K562 (cell line): ENCODE results near the gene RREB1. TPM values are rescaled to one million over a fixed set of nuclear protein-coding genes. Genes with fewer than 3 reads are reported as not detected.

Experiments used
- ATAC-seq: fragments of 200-7000 bp; cut with Tn5 transposase; 3 replicates; pipeline ENCODE4 v1.9.1; 2020; ENCODE audit warnings: moderate library complexity
- BruUV-seq: library from RNA; stranded (reverse); fragments of 400-500 nt; replicated peaks from 2 replicates; lab custom pipeline; 2021; lab: Mats Ljungman, UMichigan
- CTCF ChIA-PET: fragments of 300-600 bp; formaldehyde crosslinking; extraction: SDS; loops from one replicate; lab custom pipeline; 2021; ENCODE audit warnings: low intra/inter-chr PET ratio; lab: Yijun Ruan, JAX
- POLR2A ChIA-PET: fragments of 300-600, 350-650 bp; sonication (Branson Sonifier 250); formaldehyde crosslinking; extraction: SDS; loops from one replicate; lab custom pipeline; 2021; ENCODE audit warnings: antibody characterized with exemption, inconsistent platforms; lab: Yijun Ruan, JAX
- DNase-seq, 4 experiments: peaks; one replicate each; pipeline versions ENCODE4 v3.0.0 to v3.0.0-alpha.2; 2011 to 2018; ENCODE audit warnings: low spot score in 3 of 4, mixed read lengths in 3 of 4; ENCODE audit errors: extremely low read depth in 1 of 4
- FAIRE-seq: peaks from 2 replicates; lab custom pipeline; 2011; peaks lifted over from hg19 to GRCh38; lab: Jason Lieb, UNC
- H2AFZ ChIP-seq: 2 replicates; pipeline ENCODE4 v1.6.0; 2011; ENCODE audit warnings: low read depth, low read length, control low read depth, inconsistent platforms
- H3K27ac ChIP-seq: fragments of 200-600 bp; 3 replicates; pipeline ENCODE4 v1.8.0; 2011; ENCODE audit warnings: low read depth, mild to moderate bottlenecking, control low read depth, inconsistent platforms, low read length, moderate library complexity, mixed read lengths; ENCODE audit errors: extremely low read depth
- H3K27me3 ChIP-seq, 2 experiments: fragments of 300-600 bp in 1 of 2; 2 replicates in 1 of 2; 3 replicates in 1 of 2; pipeline versions ENCODE4 v1.6.0 to v1.8.0; 2011; ENCODE audit warnings: inconsistent platforms in 2 of 2, low read length in 2 of 2, mild to moderate bottlenecking in 1 of 2, mixed read lengths in 1 of 2, moderate library complexity in 1 of 2; ENCODE audit not compliant: control insufficient read depth in 2 of 2, insufficient read depth in 2 of 2
- H3K36me3 ChIP-seq: fragments of 300-600 bp; 3 replicates; pipeline ENCODE4 v1.8.0; 2011; ENCODE audit warnings: mild to moderate bottlenecking, low read length, inconsistent platforms; ENCODE audit not compliant: control insufficient read depth, insufficient read depth
- H3K4me1 ChIP-seq, 2 experiments: fragments of 200-600 bp in 1 of 2; replicated peaks in 1 of 2; 2 replicates in 1 of 2; 3 replicates in 1 of 2; pipeline versions ENCODE4 v1.5.1 to v1.8.0; 2011; ENCODE audit warnings: inconsistent platforms in 2 of 2, low read length in 2 of 2, mild to moderate bottlenecking in 1 of 2, mixed read lengths in 1 of 2, moderate library complexity in 1 of 2; ENCODE audit not compliant: control insufficient read depth in 2 of 2, insufficient read depth in 2 of 2
- H3K4me2 ChIP-seq: 2 replicates; pipeline ENCODE4 v1.6.1; 2011; ENCODE audit warnings: low read length, control low read depth, inconsistent platforms, mixed read lengths; ENCODE audit not compliant: insufficient read depth
- H3K4me3 ChIP-seq: fragments of 200-600 bp; sonication (generic), shearing (Covaris generic); 2 replicates; pipeline ENCODE4 v1.5.1; 2016; ENCODE audit warnings: control low read depth, inconsistent platforms
- H3K79me2 ChIP-seq: fragments of 200-600 bp; 3 replicates; pipeline ENCODE4 v1.8.0; 2011; ENCODE audit warnings: low read length, inconsistent platforms; ENCODE audit not compliant: control insufficient read depth, insufficient read depth
- H3K9ac ChIP-seq, 2 experiments: 2 replicates each; pipeline versions ENCODE4 v1.6.0 to v1.6.1; 2011; ENCODE audit warnings: low read depth in 2 of 2, low read length in 2 of 2, control low read depth in 1 of 2, inconsistent platforms in 1 of 2, mild to moderate bottlenecking in 1 of 2, mixed read lengths in 1 of 2; ENCODE audit not compliant: insufficient read depth in 1 of 2
- H3K9me1 ChIP-seq: one replicate; pipeline ENCODE4 v1.6.0; 2011; ENCODE audit warnings: inconsistent platforms, mild to moderate bottlenecking, low read length, moderate library complexity; ENCODE audit not compliant: control insufficient read depth, insufficient read depth
- H3K9me3 ChIP-seq: replicated peaks from 2 replicates; pipeline ENCODE4 v1.5.1; 2011; ENCODE audit warnings: low read depth, low read length, inconsistent platforms; ENCODE audit not compliant: control insufficient read depth, insufficient read depth
- H4K20me1 ChIP-seq: replicated peaks from 2 replicates; pipeline ENCODE4 v1.6.1; 2011; ENCODE audit warnings: low read length, inconsistent platforms, mixed read lengths; ENCODE audit not compliant: control insufficient read depth, insufficient read depth
- FOXO4 ChIP-seq: fragments of 450-650 bp; formaldehyde crosslinking; IDR thresholded peaks from 2 replicates; pipeline ENCODE4 v1.4.0; 2020; ENCODE audit warnings: mild to moderate bottlenecking, moderate library complexity
- NR4A1 ChIP-seq, 2 experiments: fragments of 250-450 bp in 1 of 2; fragments of 450-650 bp in 1 of 2; sonication (Bioruptor Pico) in 1 of 2; IDR thresholded peaks; 2 replicates each; pipeline versions ENCODE4 v1.4.0 to v1.6.1; 2016 to 2020; ENCODE audit warnings: mild to moderate bottlenecking in 2 of 2, missing compliant biosample characterization in 1 of 2, missing genetic modification characterization in 1 of 2, moderate library complexity in 1 of 2
- POLR2AphosphoS5 ChIP-seq: IDR thresholded peaks from 2 replicates; pipeline ENCODE4 v1.6.1; 2011; ENCODE audit warnings: mild to moderate bottlenecking, low read depth, low read length, moderate library complexity; ENCODE audit not compliant: control insufficient read depth, insufficient read depth
- PYGO2 ChIP-seq: fragments of 450-650 bp; IDR thresholded peaks from 2 replicates; pipeline ENCODE4 v1.6.1; 2016; ENCODE audit warnings: mild to moderate bottlenecking, missing genetic modification characterization, moderate library complexity, missing compliant biosample characterization
- RUNX1 ChIP-seq: sonication (generic); IDR thresholded peaks from 2 replicates; pipeline ENCODE4 v1.6.1; 2016; ENCODE audit warnings: antibody characterized with exemption, low read depth
- SREBF1 ChIP-seq: fragments of 150-350 bp; IDR thresholded peaks from 2 replicates; pipeline ENCODE4 v1.6.1; 2014; ENCODE audit warnings: antibody characterized with exemption, low read depth, low read length, borderline replicate concordance
- STAT5A ChIP-seq: IDR thresholded peaks from 2 replicates; pipeline ENCODE4 v1.6.1; 2012; ENCODE audit warnings: low read length, inconsistent platforms, borderline replicate concordance
- VEZF1 ChIP-seq: fragments of 200-800 bp; sonication (Bioruptor generic); IDR thresholded peaks from 2 replicates; pipeline ENCODE4 v1.6.1; 2017; ENCODE audit warnings: missing genetic modification characterization, missing compliant biosample characterization
- ZNF24 ChIP-seq: fragments of 450-650 bp; IDR thresholded peaks from 2 replicates; pipeline ENCODE4 v1.6.1; 2016
- ZNF584 ChIP-seq: fragments of 200-800 bp; sonication (Bioruptor generic); IDR thresholded peaks from 2 replicates; pipeline ENCODE4 v1.6.1; 2016; ENCODE audit warnings: low read depth, mild to moderate bottlenecking, missing genetic modification characterization, missing compliant biosample characterization
- WGBS: fragments of 100-300 bp; shearing (Covaris generic); methylation state at CpG from one replicate; pipeline ENCODE4 v1.1.6; 2016; ENCODE audit warnings: low coverage, mixed read lengths; ENCODE audit not compliant: insufficient coverage; ENCODE audit errors: missing lambda C conversion rate; 5-methylcytosine and 5-hydroxymethylcytosine counted together
- in situ Hi-C: fragments of 300-500 bp; cut with MboI; formaldehyde crosslinking; loops from 4 replicates; pipeline ENCODE4 v1.15.0; 2018; ENCODE audit warnings: inconsistent platforms, mixed read lengths
- intact Hi-C: fragments of 100-400 bp; cut with micrococcal nuclease; formaldehyde crosslinking; loops from 2 replicates; pipeline ENCODE4 v1.14.2; 2022
- polyA plus RNA-seq, 8 experiments: library from polyadenylated mRNA; depleted of rRNA in 4 of 8; stranded (reverse) in 5 of 8; unstranded in 3 of 8; fragments of >200 nt; fragmentation: Nextera tagmentation in 2 of 8; fragmentation: Illumina TruSeq in 1 of 8; extraction: Ambion mirVana in 2 of 8; extraction: Trizol in 1 of 8; gene quantifications; 2 replicates each; pipeline versions ENCODE4 v1.2.1 to v1.2.3, GENCODE V29; 2011 to 2014; ENCODE audit warnings: inconsistent platforms in 1 of 8, missing spikeins in 1 of 8
- total RNA-seq, 7 experiments: library from RNA; depleted of rRNA in 6 of 7; stranded (reverse); fragments of >200 nt in 6 of 7; fragmentation: Illumina TruSeq in 2 of 7; extraction: Trizol in 2 of 7; gene quantifications; 2 replicates each; pipeline versions ENCODE4 v1.2.1 to v1.2.3, GENCODE V29; 2011 to 2021; ENCODE audit warnings: low replicate concordance in 1 of 7
- TF ChIP-seq, protein P1 (sequence below): fragments of 450-650 bp; IDR thresholded peaks from 2 replicates; pipeline ENCODE4 v1.6.1; 2018; ENCODE audit not compliant: partially characterized antibody

Gene RREB1
- total and polyA plus RNA-seq, 9 of the 15 experiments (the other 6 are each of a cell fraction or from before 2014, with no cell fraction given) = 3.3 to 64.2 (median 19.3) TPM

- H3K4me3 ChIP-seq = no peak overlapping the region
- FAIRE-seq = no peak
- H3K4me1 ChIP-seq = peaks cover 2 to 11% of the 10 kb centered on the region in 2 experiments; a peak in 4 of 5 replicates
- H3K9me3 ChIP-seq = no peaks in the 10 kb centered on the region
- H4K20me1 ChIP-seq = peaks cover 3% of the 10 kb centered on the region; the same call in 1 of the 2 replicates
- in situ Hi-C loops = loop anchor here (25.0 kb wide), 1 partner anchor 562 kb away; no protein-coding TSS in a partner anchor
- BruUV-seq = no TSS peak
- WGBS = 92% methylated on average over 2 of the region's 2 CpGs
- H3K27ac ChIP-seq = no peak overlapping the region
- peaks cover 5% of the 10 kb centered on the region; the same call in 2 of the 3 replicates for H3K79me2 ChIP-seq
- no peak for DNase-seq
- no peaks in the 10 kb centered on the region for H3K27me3 ChIP-seq
- TF ChIP-seq SREBF1 (no peak), FOXO4 (CRISPR knock-in tag) (no peak), ZNF24 (no peak), PYGO2 (tag) (no peak), POLR2AphosphoS5 (no peak), RUNX1 (no peak), VEZF1 (CRISPR knock-in tag) (no peak), STAT5A (no peak), NR4A1 (CRISPR knock-in tag; IDR thresholded peaks at IDR 0.05) (no peak), NR4A1 (tag; IDR thresholded peaks at IDR 0.05) (no peak), ZNF584 (no peak)
- TF ChIP-seq, protein P1, sequence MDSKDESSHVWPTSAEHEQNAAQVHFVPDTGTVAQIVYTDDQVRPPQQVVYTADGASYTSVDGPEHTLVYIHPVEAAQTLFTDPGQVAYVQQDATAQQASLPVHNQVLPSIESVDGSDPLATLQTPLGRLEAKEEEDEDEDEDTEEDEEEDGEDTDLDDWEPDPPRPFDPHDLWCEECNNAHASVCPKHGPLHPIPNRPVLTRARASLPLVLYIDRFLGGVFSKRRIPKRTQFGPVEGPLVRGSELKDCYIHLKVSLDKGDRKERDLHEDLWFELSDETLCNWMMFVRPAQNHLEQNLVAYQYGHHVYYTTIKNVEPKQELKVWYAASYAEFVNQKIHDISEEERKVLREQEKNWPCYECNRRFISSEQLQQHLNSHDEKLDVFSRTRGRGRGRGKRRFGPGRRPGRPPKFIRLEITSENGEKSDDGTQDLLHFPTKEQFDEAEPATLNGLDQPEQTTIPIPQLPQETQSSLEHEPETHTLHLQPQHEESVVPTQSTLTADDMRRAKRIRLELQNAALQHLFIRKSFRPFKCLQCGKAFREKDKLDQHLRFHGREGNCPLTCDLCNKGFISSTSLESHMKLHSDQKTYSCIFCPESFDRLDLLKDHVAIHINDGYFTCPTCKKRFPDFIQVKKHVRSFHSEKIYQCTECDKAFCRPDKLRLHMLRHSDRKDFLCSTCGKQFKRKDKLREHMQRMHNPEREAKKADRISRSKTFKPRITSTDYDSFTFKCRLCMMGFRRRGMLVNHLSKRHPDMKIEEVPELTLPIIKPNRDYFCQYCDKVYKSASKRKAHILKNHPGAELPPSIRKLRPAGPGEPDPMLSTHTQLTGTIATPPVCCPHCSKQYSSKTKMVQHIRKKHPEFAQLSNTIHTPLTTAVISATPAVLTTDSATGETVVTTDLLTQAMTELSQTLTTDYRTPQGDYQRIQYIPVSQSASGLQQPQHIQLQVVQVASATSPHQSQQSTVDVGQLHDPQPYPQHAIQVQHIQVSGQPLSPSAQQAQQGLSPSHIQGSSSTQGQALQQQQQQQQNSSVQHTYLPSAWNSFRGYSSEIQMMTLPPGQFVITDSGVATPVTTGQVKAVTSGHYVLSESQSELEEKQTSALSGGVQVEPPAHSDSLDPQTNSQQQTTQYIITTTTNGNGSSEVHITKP = no peak
- intact Hi-C loops = loop anchor here (10.0 kb wide), 1 partner anchor 325 kb away; no protein-coding TSS in a partner anchor
- no peaks in the 10 kb centered on the region for H3K9me1 ChIP-seq
- no peak overlapping the region for H2AFZ ChIP-seq
- H3K4me2 ChIP-seq = no peak overlapping the region
- ChIA-PET CTCF (no interaction called here), POLR2A (interaction anchor here (0.8 to 2.0 kb wide), 2 partner anchors 9 to 274 kb away, joined by 3 to 5 read pairs; no protein-coding TSS in a partner anchor)
- no peak overlapping the region for H3K9ac ChIP-seq
- H3K36me3 ChIP-seq = peaks cover 78% of the 10 kb centered on the region
- ATAC-seq = no peak
These were observed 141.6 kb downstream of the RREB1 start for GRCh38 chr6:7249391-7249790.
